Left ventricle myocardium inferior (tissue), 1 donor: ENCODE data around the gene BTN1A1. TPM values are rescaled to one million over a fixed set of nuclear protein-coding genes. Genes with fewer than 3 reads are reported as not detected.

ENCODE experiments used
- DNase-seq: peaks from one replicate; pipeline ENCODE4 v3.0.0-alpha.2; 2020
- H3K27ac ChIP-seq: fragments of 200-600 bp; replicated peaks from 2 replicates; pipeline ENCODE4 v1.8.0; 2021
- H3K27me3 ChIP-seq: fragments of 200-600 bp; 2 replicates; pipeline ENCODE4 v1.8.0; 2021; ENCODE audit warnings: low read depth
- H3K36me3 ChIP-seq: fragments of 200-600 bp; 2 replicates; pipeline ENCODE4 v1.8.0; 2021
- H3K4me1 ChIP-seq: fragments of 200-600 bp; 2 replicates; pipeline ENCODE4 v1.8.0; 2021
- H3K4me3 ChIP-seq: fragments of 200-600 bp; 2 replicates; pipeline ENCODE4 v1.8.0; 2021; ENCODE audit warnings: mild to moderate bottlenecking, moderate library complexity
- H3K9me3 ChIP-seq: fragments of 200-600 bp; replicated peaks from 2 replicates; pipeline ENCODE4 v1.8.0; 2021
- CTCF ChIP-seq: fragments of 200-600 bp; IDR thresholded peaks from 2 replicates; pipeline ENCODE4 v1.8.0; 2021; ENCODE audit warnings: antibody characterized with exemption, mild to moderate bottlenecking, borderline replicate concordance
- intact Hi-C: fragments of 100-400 bp; cut with micrococcal nuclease; formaldehyde crosslinking; loops from one replicate; pipeline ENCODE4 v1.11.0; 2022
- total RNA-seq: library from RNA; stranded (reverse); fragmentation: NEBNext Ultra II Directional; extraction: Animal tissue kit (Norgen Biotek cat#: 25700); gene quantifications from one replicate; pipeline ENCODE4 v1.2.1, GENCODE V29; 2021
- donor health status: DM: no; HTN: yes; CAD: no; lungs with severe emphysema.

BTN1A1 gene
- total RNA-seq, 1 donor from 2014 or later = not detected

GRCh38 chr6:26473429-26473757 is 26.7 kb upstream of the BTN1A1 start:
- H3K9me3 ChIP-seq = peaks cover 6% of the 10 kb centered on the region
- H3K27me3 ChIP-seq = no peaks in the 10 kb centered on the region
- DNase-seq = no peak
- H3K27ac ChIP-seq = peak overlapping the region; percentile 86
- intact Hi-C loops = no loop called here
- H3K36me3 ChIP-seq = peaks cover 11% of the 10 kb centered on the region
- TF ChIP-seq CTCF = no peak
- peaks cover 18% of the 10 kb centered on the region for H3K4me1 ChIP-seq
- peak overlapping the region; percentile 63 for H3K4me3 ChIP-seq

- TF ChIP-seq CTCF = no peak
- H3K9me3 ChIP-seq = peaks cover 6% of the 10 kb centered on the region
- no peaks in the 10 kb centered on the region for H3K27me3 ChIP-seq
- H3K4me1 ChIP-seq = peaks cover 18% of the 10 kb centered on the region
- H3K4me3 ChIP-seq = peak overlapping the region; percentile 63
- peak overlapping the region; percentile 86 for H3K27ac ChIP-seq
- DNase-seq = peak; percentile 73
- intact Hi-C loops = no loop called here
- peaks cover 6% of the 10 kb centered on the region for H3K36me3 ChIP-seq
Measured at GRCh38 chr6:26473758-26474438, 26.2 kb upstream of the BTN1A1 start.

GRCh38 chr6:26474439-26474881 is 25.6 kb upstream of the BTN1A1 start:
- intact Hi-C loops = no loop called here
- peaks cover 6% of the 10 kb centered on the region for H3K9me3 ChIP-seq
- no peak for TF ChIP-seq CTCF
- H3K36me3 ChIP-seq = no peaks in the 10 kb centered on the region
- H3K27ac ChIP-seq = peak overlapping the region; percentile 86
- H3K27me3 ChIP-seq = no peaks in the 10 kb centered on the region
- H3K4me1 ChIP-seq = peaks cover 18% of the 10 kb centered on the region
- peak overlapping the region; percentile 63 for H3K4me3 ChIP-seq
- no peak for DNase-seq

GRCh38 chr6:26475823-26476729 is 24.0 kb upstream of the BTN1A1 start:
- no peak for DNase-seq
- Histone ChIP-seq H3K27ac (peak overlapping the region; percentile 10), H3K4me3 (no peak overlapping the region), H3K36me3 (no peaks in the 10 kb centered on the region), H3K4me1 (peaks cover 18% of the 10 kb centered on the region), H3K27me3 (no peaks in the 10 kb centered on the region), H3K9me3 (peaks cover 6% of the 10 kb centered on the region)
- intact Hi-C loops = no loop called here
- no peak for TF ChIP-seq CTCF

- no peaks in the 10 kb centered on the region for H3K36me3 ChIP-seq
- peak overlapping the region; percentile 31 for H3K27ac ChIP-seq
- intact Hi-C loops = no loop called here
- H3K4me1 ChIP-seq = peaks cover 18% of the 10 kb centered on the region
- no peaks in the 10 kb centered on the region for H3K27me3 ChIP-seq
- no peak for DNase-seq
- TF ChIP-seq CTCF = no peak
- no peak overlapping the region for H3K4me3 ChIP-seq
- peaks cover 4% of the 10 kb centered on the region for H3K9me3 ChIP-seq
Measured at GRCh38 chr6:26476896-26477295, 23.2 kb upstream of the BTN1A1 start.
